GM21723 (cell line): Measurements from ENCODE around the gene C1QTNF1.

ENCODE experiments used
- ATAC-seq: cut with Tn5 transposase; IDR thresholded peaks from one replicate; pipeline ENCODE4 v1.9.1; 2021; ENCODE audit warnings: mild to moderate bottlenecking, moderate library complexity; ENCODE audit not compliant: unreplicated experiment

The C1QTNF1 gene, protein sequence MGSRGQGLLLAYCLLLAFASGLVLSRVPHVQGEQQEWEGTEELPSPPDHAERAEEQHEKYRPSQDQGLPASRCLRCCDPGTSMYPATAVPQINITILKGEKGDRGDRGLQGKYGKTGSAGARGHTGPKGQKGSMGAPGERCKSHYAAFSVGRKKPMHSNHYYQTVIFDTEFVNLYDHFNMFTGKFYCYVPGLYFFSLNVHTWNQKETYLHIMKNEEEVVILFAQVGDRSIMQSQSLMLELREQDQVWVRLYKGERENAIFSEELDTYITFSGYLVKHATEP

DNA sequence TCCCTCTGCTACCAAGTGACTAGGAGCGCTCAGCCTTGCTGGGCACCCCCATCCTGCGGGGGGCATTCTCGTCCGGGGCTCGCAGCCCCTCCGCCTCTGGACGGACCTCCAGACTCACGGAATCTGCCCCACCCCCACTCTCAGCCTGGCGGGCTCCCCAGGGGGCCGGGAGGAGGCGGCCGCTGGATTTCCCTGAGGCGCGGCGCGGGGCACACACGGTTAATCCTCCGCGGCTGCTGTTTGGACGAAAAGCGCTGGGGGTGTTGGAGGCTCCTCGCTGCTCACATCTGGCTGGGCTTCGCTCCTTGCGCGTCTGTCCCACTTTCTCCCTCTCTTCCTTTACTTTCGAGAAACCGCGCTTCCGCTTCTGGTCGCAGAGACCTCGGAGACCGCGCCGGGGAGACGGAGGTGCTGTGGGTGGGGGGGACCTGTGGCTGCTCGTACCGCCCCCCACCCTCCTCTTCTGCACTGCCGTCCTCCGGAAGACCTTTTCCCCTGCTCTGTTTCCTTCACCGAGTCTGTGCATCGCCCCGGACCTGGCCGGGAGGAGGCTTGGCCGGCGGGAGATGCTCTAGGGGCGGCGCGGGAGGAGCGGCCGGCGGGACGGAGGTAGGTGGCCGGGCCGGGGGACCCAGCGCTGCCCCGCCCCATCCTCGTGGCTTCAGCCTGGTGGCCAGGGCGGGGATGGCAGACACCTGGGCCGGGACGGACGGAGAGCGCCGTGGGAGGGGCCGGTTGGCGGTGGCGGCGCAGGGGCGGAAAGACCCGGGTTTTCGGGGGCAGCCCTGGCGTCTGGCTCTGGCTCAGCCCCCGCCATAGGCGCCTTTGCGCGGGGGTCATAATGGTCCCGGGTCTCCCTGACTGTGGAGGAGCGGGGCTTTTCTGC lies at the start of gene C1QTNF1:
Gene C1QTNF1 (plus strand): TSS at position 284 of the 886 bp plus-strand sequence. CDS start 19,800 bp downstream, outside the sequence.
- no peak for ATAC-seq

DNA sequence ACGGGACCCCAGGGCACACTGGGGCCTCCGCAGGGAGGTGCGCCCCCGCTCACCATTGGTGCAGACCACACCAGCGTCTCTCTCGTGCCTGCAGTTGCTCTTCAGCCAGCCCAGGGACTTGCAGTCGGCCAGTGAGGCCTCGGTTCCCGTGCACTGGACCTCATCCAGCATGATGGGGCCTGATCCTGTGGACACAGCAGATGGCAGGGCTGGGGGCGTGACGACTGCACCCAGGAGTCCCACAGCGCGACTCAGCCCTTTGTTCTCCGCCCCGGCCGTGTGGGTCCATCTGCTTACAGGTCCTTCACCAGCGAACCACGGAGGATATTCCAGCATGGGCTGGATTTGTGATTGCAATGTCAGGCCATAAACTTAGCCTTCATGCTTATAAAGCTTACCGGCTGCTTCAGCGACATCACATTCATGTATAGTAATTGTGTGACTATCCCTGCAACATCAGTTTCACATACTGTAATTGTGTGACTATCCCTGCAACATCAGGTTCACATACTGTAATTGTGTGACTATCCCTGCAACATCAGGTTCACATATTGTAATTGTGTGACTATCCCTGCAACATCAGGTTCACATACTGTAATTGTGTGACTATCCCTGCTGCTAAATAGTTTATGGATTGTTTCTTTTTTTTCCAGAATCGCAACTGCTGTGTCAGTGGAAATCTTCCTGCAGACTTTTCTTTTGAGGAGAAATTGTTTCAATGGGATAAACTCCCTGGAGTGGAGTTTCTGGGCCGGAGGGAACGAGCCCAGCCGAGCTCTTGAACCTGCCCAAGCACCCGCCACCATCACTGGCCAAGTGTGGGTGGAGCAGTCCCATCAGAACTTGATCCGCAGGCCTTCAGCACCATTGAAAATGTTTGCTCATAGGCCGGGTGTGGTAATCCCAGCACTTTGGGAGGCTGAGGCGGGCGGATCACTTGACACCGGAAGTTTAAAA lies 49.1 kb upstream of the C1QTNF1 start:
- ATAC-seq: no peak

DNA sequence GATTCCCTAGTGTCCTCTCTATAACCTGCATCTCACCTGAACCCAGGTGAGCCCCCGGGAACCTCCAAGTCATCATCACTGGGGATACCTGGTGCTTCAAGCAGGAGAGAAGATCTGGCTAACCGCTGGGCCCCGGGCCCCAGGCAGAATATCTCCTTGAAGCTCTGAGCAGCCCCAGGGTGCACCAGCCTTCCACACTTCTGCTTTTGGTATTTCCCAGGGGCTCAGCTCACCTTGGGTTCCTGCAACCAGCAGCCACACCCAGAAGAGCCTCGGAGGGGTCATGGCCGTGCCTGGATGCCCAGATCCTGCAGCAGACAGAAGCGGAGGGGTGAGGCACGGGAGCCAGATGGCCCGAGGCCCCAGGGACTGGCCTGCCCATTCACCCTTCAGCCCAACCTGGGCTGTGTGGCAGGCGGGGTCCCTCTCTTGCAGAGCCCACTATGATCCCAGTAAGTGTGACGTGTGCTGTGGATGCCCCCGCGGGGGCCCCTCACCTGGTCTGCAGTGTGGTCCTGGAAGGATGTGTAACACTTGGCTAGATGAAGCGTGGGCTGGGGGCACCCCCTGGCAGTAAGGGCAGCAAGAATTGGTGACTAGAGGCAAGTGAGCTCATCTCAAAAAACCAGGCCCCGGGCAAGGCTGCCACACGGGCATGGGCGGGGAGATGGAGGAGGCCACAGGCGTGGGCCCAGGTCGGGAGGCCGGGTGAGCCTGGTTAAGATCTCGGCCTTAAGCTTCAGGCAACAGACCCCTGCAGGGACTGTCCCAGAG lies 46.9 kb upstream of the C1QTNF1 start:
- ATAC-seq: no peak

DNA sequence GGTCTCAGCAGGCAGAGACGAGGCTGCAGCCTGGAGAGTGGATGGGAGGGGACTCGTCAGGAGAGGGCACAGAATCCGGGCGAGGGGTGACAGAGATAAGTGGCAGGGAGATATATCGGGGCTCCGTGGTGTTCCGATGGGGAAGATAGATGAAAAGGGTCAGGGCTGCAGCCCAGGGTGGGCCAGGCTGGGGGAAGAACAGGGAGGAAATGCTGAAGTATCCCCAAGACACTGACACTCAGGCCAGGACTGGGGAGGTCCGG lies 46.4 kb upstream of the C1QTNF1 start:
- ATAC-seq: no peak

DNA sequence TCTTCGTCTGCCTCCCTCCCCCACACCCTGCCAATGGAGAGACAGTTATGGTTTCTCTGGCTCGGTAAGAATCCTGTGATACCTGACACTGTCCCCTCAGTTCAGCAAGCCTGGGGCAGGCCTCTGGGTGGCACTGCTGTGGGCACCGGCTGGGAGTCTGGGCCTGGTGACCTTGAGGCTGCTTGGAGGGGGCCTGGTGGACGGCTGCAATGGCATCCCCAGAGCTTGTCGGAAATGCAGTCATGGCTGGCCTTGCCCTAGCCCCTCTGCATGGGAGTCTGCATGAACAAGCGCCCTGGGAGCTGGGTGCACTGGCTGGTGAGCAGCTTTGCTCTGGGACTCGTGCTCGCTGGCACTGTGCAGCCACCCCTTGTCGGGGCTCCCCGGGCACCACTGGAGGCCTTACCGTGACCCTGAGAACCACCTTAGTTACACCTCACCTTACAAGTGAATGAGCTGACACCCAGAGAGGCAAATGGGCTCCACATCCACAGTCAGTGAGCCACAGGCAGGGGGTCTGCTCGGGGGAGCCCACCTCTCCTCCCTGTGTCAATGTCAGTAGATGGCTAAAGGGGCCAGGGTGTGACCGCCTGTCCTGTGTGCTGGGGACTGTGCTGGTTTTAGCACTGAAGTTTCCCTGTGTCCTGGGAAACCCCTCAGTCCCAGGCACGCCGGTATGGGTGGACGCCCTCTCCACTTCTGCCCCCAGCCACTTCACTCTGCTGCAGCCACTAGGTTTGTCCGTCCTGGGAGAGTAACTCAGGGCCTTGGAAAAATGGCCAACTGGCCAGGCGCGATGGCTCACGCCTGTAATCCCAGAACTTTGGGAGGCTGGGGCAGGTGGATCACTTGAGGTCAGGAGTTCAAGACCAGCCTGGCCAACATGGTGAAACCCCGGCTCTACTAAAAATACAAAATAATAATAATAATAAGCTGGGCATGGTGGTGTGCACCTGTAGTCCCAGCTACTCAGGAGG lies 45.7 kb upstream of the C1QTNF1 start:
- ATAC-seq: no peak

DNA sequence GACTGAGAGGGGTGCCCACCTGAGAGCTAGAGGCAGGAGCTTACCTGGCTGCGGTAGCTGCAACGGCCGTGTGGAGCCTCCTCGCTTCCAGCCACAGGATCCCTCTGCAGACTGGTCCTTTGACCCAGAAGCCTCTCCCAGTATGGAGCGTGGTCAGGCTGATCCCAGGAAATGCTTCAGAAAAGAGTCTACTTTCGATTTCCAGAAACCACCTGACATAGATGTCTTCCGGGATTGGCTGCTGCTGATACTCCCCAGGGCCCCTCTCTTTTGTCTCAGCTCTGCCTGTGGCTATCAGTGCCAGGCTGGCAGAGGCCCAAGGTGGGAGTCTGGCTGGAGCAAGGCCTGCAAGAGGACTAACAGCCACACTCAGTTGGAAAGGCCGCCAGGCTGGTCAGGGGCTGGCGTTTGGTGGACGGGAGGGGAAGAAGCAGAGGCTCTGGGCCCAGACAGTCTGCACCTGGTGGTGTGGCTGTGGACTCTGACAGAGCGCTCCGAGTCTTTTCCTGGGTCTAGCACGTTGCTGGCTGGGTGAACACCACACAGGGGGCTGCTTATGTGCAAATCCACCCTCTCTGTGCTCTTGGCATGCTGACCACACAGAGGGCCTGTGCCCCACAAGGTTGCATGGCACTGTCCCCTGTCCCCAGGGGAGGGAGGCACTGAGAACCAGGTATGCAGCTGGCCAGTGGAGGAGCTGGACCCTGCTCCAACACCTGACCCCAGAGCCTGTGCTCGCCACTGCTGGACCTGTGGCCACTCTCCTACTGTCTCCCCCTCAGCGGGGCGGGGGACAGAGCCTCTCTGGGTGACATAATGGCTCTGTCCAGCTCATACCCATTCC lies 44.0 kb upstream of the C1QTNF1 start, which contains the start of gene LGALS3BP:
Gene LGALS3BP (minus strand): TSS at position 144 of the 844 bp plus-strand sequence. CDS start 2,732 bp downstream, outside the sequence.
- ATAC-seq: no peak

DNA sequence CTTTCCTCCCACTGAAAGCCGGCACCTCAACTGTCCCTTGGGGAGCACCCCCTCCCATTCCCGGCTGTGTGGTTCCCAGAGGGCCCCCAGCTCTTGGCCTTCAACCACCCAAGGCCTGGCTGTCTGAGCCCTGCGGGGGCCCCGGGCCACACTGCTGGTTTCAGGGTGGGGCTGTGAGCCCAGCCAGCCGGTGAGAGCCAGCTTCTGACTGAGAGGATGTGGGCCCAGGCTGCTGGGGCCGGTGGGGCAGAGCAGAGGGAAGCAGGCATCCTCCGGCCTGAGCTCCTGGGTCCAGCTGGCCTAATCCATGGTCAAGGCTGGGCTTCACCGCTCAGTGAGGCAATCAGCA lies 43.4 kb upstream of the C1QTNF1 start:
- no peak for ATAC-seq

DNA sequence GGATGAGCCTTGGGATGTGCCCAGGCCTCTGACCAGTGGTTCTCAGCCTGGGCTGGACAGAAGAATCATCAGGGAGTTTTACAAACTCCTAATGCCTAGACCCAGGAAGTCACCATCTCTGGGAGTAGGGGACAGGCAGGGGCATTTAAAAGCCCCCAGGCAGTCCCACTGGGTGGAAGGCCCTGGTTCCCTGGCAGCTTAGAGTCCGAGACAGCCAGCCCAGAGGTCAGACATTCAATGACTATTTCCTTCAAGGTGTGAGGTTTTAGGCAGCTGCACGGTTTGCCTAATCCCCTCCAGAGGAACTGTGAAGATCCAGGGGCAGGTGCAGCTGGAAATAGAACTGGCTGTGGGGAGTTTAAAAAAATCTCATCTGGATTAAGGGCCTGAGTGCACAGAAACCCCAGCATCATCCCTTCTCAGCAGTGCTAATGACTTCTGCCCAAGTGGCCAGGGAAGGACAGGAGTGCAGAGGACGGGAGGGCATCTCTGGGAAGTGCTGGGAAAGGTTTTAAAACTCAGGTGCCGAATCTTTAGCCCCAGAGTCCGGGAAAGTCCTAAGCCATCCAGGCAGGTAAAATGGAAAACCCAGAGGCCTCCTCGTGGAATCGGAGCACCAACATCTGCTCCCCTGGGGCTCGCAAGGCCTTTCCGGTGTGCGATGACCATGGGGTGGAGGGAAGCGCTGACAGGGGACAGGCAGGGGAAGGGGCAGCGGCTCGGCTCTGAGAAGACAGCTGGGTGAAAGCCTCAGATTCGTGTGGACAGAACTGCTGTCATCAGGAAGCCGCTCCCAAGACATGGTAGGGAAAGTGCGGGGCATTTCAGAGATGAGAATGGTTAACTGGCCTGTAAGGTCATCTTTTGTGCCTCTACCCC lies 42.7 kb upstream of the C1QTNF1 start:
- ATAC-seq: no peak

DNA sequence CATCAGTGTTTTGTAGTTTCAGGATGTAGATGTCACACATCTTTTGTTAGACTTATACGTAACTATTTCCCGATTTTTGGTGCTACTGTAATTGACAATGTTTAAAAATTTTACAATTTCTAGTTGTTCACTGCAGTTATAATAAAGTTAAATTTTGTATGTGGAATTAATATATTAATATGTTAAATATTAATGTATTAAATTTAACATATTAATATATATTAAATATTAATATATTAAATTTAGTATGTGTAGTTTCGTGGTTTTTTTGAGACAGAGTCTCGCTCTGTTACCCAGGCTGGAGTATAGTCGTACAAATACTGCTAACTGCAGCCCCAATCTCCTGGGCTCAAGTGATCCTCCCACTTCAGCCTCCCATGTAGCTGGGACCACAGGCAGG lies 38.6 kb upstream of the C1QTNF1 start:
- no peak for ATAC-seq

DNA sequence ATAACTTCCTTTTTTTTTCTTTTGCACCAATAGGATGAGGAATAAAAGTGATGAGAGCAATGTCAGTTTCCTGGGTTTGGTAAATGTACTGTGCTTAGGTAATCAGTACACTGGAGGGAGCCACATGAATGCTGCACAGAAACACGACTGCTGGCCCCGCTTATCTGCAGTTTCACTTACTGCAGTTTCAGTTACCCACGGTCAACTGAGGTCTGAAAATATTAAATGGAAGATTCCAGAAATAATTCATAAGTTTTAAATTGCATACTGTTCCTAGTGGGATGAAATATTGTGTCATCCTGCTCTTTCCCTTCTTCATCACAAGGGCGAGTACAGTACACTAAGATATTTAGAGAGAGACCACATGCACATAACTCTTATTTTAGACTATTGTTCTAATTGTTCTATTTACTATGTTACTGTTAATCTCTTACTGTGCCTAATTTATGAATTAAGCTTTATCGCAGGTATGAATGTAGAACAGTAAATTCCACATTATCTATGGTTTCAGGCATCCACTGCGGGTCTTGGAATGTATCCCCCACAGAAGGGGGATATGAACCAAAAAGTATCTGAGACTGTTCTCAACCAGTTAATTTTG lies 37.8 kb upstream of the C1QTNF1 start:
- ATAC-seq: no peak

DNA sequence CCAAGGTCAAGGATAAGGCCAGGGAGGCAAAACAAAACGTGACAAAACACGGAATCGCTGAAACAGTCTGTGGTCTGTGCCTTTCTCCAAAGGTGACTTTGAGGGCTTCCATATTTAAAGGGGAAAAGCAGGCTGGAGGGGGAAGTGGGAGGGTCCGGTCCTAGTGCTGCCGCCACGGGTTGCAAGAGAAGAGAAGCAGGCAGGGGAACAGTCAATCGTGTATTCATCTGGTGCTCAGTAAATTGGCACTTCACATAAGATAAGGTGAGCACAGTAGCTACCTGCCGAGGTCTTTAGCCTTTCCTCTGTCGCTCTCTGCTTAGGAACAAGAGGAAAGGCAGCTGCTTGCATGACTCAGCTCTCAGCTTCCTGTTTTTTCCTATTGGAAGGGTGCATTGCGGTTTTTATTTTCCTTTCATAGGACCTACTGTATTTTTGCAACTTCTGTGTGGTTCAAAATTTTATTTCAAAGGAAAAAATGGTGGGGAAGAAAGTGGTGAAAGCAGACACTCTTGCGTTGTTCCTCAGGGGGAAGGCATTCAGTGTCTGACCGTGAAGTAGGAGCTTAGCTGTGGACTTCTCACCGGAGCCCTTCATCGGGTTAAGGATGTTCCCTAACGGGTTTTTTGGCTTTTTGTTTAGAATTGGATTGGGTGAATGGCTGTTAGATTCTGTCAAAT lies 37.2 kb upstream of the C1QTNF1 start:
- ATAC-seq: no peak

DNA sequence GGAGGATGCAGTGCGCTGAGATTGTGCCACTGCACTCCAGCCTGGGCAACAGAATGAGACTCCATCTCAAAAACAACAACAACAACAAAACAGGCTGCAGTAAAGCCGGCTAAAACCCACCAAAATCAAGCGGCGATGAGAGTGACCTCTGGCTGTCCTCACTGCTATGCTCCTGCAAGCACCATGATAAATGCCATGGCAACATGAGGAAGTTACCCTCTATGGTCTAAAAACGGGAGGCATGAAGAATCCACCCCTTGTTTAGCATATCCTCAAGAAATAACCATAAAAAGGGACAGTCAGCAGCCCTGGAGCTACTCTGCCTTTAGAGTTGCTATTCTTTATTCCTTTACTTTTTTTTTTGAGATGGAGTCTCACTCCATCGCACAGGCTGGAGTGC lies 35.8 kb upstream of the C1QTNF1 start:
- no peak for ATAC-seq

DNA sequence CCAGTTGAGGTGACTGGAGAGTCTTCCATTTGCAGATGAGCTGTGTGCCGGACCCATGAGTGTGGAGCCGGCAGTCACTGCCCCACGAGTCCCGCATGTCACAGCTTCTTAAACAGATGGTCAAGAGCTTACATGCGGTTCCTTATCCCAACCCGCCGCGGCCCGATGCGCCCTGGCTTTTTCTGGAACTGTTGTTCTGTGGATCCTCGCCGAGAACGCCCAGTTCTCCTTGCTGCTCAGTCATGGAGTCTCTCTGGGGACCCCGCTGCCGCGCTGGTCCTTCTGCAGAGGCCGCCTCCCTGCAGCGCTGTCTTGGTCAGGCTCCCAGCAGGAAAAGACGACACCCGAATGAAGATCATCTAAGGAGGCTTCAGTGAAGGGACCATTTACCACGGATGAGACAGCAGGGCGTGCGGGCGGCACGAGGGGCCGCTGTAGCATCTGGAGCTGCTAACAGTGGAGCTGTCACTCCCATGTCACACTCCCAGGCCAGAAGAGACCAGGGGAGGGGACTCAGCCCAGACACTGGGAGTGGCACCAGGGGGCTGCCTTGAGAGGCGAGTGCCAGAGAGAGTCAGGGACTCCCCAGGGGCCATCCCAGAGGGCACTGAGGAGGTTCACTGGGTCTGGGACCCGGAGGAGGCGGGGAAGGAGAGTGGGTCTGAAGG lies 33.5 kb upstream of the C1QTNF1 start:
- ATAC-seq: no peak

DNA sequence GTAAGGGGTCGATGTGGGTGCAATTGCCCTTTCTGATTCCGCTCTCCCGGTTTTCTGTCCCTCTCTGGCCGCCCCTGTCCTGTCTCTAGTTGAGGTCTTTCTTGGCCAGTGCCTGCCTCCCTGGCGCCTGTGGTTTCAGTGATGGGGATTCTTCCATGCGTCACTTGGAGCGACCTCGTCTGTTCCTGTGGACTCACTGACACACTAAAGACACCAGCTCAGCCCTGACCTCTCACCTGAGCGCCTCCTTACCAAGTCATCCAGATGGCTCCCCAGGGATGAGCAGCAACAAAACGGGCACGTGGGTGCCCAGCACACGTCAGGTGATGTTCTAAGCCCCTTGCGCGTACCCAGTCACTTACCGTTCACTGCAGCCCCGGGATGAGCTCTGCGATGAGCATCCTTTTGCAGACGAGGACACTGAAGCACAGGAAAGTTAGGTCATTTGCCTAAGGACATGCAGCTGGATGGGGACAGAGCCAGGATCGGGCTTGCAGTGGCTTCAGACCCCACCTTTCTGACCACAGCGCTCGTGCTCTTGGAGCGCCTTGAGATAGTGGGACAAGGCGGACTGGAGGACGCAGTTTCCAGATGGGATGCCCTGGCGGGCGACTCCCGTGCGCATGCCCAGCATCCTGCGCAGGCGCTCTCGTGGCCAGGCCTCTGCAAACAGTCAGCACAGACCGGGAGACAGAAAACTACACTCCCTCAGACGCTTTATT lies 32.8 kb upstream of the C1QTNF1 start:
- no peak for ATAC-seq

DNA sequence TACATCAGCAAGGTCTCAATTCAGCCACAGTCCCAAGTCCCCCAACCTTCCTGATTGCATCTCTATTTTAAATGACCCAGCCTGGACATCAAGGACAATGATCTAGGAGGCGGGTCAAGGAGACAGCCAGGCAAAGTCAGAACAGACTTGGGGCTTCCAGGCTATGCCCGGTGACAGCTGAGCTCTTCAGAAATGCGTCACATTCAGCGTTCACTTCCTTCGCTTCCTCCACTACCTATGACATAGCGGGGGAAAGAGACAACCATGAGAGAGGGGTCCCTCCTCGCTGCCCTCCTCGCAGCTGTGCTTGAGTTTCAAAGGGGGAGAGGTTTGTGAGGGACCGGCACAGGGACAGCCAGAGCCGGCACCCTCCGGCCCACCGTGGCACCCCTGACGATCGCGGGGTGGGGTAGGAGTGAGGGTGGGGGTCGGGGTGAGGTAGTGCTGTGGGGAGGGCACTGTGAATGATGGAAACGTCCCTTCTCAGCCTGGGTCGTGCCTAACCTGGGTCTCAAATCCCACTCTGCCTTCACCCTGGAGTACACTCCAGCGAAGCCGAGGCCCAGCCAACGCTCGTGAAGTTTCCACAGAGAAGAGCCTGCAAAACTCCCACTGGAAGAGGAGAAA lies 31.9 kb upstream of the C1QTNF1 start:
- no peak for ATAC-seq
